Osteoblast (primary cell): ENCODE results near the gene OR2D2. TPM values are rescaled to one million over a fixed set of nuclear protein-coding genes. Genes with fewer than 3 reads are reported as not detected.
"Not testable (repeated sequence)": the region's sequence is repeated elsewhere in the genome, so short reads cannot be mapped to it uniquely, and the experiment has no call there.

ENCODE experiments used
- DNase-seq: peaks from one replicate; pipeline ENCODE4 v3.0.0; 2011; ENCODE audit warnings: low spot score, mixed read lengths; ENCODE audit not compliant: insufficient read length; ENCODE audit errors: missing footprints
- H2AFZ ChIP-seq: 2 replicates; pipeline ENCODE4 v1.6.0; 2011; ENCODE audit warnings: mild to moderate bottlenecking, low read length
- H3K27ac ChIP-seq: 2 replicates; pipeline ENCODE4 v1.5.1; 2011; ENCODE audit warnings: mild to moderate bottlenecking, low read depth, low read length, moderate library complexity
- H3K27me3 ChIP-seq: 2 replicates; pipeline ENCODE4 v1.6.0; 2012; ENCODE audit warnings: mild to moderate bottlenecking, control low read depth, inconsistent platforms, low read length, moderate library complexity; ENCODE audit not compliant: insufficient read depth
- H3K36me3 ChIP-seq: 2 replicates; pipeline ENCODE4 v1.5.1; 2011; ENCODE audit warnings: mild to moderate bottlenecking, low read length, control low read depth, moderate library complexity; ENCODE audit not compliant: insufficient read depth
- H3K4me1 ChIP-seq: 2 replicates; pipeline ENCODE4 v1.5.1; 2011; ENCODE audit warnings: mild to moderate bottlenecking, low read length, control low read depth, moderate library complexity; ENCODE audit not compliant: insufficient read depth
- H3K4me2 ChIP-seq: 2 replicates; pipeline ENCODE4 v1.6.0; 2011; ENCODE audit warnings: mild to moderate bottlenecking, low read length; ENCODE audit not compliant: insufficient read depth
- H3K4me3 ChIP-seq: fragments of 200-600 bp; sonication (generic); 3 replicates; pipeline ENCODE4 v1.5.1; 2012; ENCODE audit warnings: mild to moderate bottlenecking, low read length, inconsistent platforms; ENCODE audit not compliant: insufficient read depth
- H3K79me2 ChIP-seq: 2 replicates; pipeline ENCODE4 v1.6.0; 2012; ENCODE audit warnings: mild to moderate bottlenecking, low read length, control low read depth, inconsistent platforms; ENCODE audit not compliant: insufficient read depth
- H3K9me3 ChIP-seq: 2 replicates; pipeline ENCODE4 v1.5.1; 2011; ENCODE audit warnings: low read depth, low read length, control low read depth
- H4K20me1 ChIP-seq: 2 replicates; pipeline ENCODE4 v1.6.0; 2012; ENCODE audit warnings: mild to moderate bottlenecking, low read length, control low read depth; ENCODE audit not compliant: insufficient read depth
- CTCF ChIP-seq: IDR thresholded peaks from 2 replicates; pipeline ENCODE4 v1.5.1; 2011; ENCODE audit warnings: mild to moderate bottlenecking, low read depth, low read length, moderate library complexity; ENCODE audit errors: extremely low read depth
- total RNA-seq: library from RNA; depleted of rRNA; stranded (reverse); fragments of >200 nt; gene quantifications from 2 replicates; pipeline ENCODE4 v1.2.3, GENCODE V29; 2012

Gene OR2D2
- total RNA-seq, 1 donor = 0.36 TPM

- no peak for TF ChIP-seq CTCF
- no peaks in the 10 kb centered on the region for H3K36me3 ChIP-seq
- no peak for DNase-seq
These were observed 36.2 kb downstream of the OR2D2 start for GRCh38 chr11:6855971-6856541.

GRCh38 chr11:6854801-6855200, 37.5 kb downstream of the OR2D2 start:
- not testable (repeated sequence) for H3K27me3 ChIP-seq, H3K4me3 ChIP-seq, H3K4me2 ChIP-seq, H3K4me1 ChIP-seq, H3K79me2 ChIP-seq, H3K27ac ChIP-seq, H2AFZ ChIP-seq, H3K9me3 ChIP-seq, DNase-seq, H4K20me1 ChIP-seq, H3K36me3 ChIP-seq

More at GRCh38 chr11:6855971-6856541, 36.2 kb downstream of the OR2D2 start:
- Histone ChIP-seq H3K4me2 (no peak overlapping the region), H3K4me3 (no peak overlapping the region), H3K79me2 (no peaks in the 10 kb centered on the region), H2AFZ (no peak overlapping the region), H3K27ac (no peak overlapping the region), H4K20me1 (no peaks in the 10 kb centered on the region), H3K4me1 (no peaks in the 10 kb centered on the region), H3K9me3 (no peaks in the 10 kb centered on the region), H3K27me3 (no peaks in the 10 kb centered on the region)

DNA sequence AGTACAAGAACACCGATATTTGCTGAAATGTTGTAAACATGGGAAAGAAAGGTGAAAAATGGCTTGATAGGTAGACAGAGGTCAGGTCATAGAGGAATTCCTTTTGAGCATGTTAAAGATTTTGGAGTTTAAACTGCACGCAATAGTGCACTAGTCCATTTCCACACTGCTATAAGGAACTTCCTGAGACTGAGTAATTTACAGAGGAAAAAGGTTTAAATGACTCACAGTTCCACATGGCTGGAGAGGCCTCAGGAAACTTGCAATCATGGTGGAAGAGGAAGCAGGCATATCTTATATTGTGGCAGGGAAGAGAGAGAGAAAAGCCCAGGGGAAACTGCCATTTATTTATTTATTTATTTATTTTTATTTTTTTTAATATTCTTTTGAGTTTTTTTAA, 41.8 kb downstream of the OR2D2 start:
- H3K4me1 ChIP-seq = no peaks in the 10 kb centered on the region
- H2AFZ ChIP-seq = no peak overlapping the region
- no peak for DNase-seq
- H3K27me3 ChIP-seq = no peaks in the 10 kb centered on the region
- no peak overlapping the region for H3K4me2 ChIP-seq
- H3K36me3 ChIP-seq = no peaks in the 10 kb centered on the region
- no peak for TF ChIP-seq CTCF
- H3K9me3 ChIP-seq = no peaks in the 10 kb centered on the region
- H3K27ac ChIP-seq = no peak overlapping the region
- H3K79me2 ChIP-seq = no peaks in the 10 kb centered on the region
- H4K20me1 ChIP-seq = no peaks in the 10 kb centered on the region
- H3K4me3 ChIP-seq = no peak overlapping the region

- no peaks in the 10 kb centered on the region for H4K20me1 ChIP-seq
- no peaks in the 10 kb centered on the region for H3K27me3 ChIP-seq
- no peak within 1 kb of the TSS for H3K27ac ChIP-seq
- no peak within 1 kb of the TSS for H2AFZ ChIP-seq
- no peaks in the 10 kb centered on the region for H3K9me3 ChIP-seq
- no peaks in the 10 kb centered on the region for H3K4me1 ChIP-seq
- H3K4me3 ChIP-seq = no peak within 1 kb of the TSS
- H3K79me2 ChIP-seq = no peaks in the 10 kb centered on the region
- H3K36me3 ChIP-seq = no peaks in the 10 kb centered on the region
- TF ChIP-seq CTCF = no peak
- DNase-seq = no peak
- no peak within 1 kb of the TSS for H3K4me2 ChIP-seq
These were observed 46.9 kb downstream of the OR2D2 start, which contains the start of gene OR10A5 for GRCh38 chr11:6845383-6845782. Gene OR10A5 (plus strand): TSS chr11:6845683. CDS start chr11:6845683, 0 bp downstream.
